ENCODE results near the gene DNAAF9.
A peak's percentile ranks its signal among the peaks of the same experiment; 100 is the strongest.

The DNAAF9 gene

DNA sequence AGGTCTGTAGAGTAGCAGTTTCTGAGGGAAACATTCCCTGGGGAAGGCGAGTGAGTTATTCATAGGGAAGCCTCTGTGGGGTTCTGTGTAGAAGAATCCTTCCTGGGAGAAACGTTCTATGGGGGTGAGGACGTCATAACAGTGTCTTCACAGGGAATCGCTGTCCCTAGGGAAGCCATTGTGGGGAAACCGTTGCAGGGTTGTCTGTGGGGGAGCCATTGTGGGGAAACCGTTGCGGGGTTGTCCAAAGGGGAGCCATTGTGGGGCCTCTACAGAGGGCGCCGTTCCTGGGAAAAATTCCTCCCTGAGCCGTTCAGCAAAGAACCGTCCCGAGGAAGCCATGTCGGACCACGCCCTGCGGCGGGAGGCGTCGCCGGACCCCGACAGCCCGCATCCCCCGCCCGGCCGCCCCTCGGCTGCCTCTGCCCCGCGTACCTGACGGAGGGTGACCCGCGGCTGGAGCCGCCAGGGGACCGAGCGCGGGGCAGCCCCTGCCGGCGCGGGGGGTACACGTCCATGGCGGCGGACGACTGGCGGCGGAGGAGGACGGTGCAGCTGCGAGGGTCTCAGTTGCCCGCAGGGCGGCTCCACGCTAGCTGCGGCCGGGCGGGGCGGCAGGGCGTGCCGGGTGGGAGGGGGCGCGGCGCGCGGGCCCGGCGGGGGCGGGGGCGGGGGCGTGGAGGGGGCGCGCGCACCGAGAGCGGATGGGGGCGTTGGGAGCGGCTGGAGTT lies at the start of gene DNAAF9:
DNAAF9 (minus strand) TSS at position 630 of the 731 bp plus-strand sequence; CDS start at position 518, 112 bp downstream.
- Mint-ChIP-seq H3K9me3 (no peaks in the 10 kb centered on the region), H3K4me1 (peaks cover 41% of the 10 kb centered on the region), H3K36me3 (ENCODE audit: insufficient read depth) (peaks cover 11% of the 10 kb centered on the region), H3K27me3 (no peaks in the 10 kb centered on the region), H3K27ac (ENCODE audit: low read depth) (peak within 1 kb of the TSS; percentile 90), H3K4me3 (peak within 1 kb of the TSS; percentile 97)
- ATAC-seq (replicated peaks; ENCODE audit: extremely low read depth, poor library complexity, severe bottlenecking) (peak; percentile 42), DNase-seq (ENCODE audit: low spot score in 2 of 2) (peak in 1 of 2 donors; percentile 27)

DNA sequence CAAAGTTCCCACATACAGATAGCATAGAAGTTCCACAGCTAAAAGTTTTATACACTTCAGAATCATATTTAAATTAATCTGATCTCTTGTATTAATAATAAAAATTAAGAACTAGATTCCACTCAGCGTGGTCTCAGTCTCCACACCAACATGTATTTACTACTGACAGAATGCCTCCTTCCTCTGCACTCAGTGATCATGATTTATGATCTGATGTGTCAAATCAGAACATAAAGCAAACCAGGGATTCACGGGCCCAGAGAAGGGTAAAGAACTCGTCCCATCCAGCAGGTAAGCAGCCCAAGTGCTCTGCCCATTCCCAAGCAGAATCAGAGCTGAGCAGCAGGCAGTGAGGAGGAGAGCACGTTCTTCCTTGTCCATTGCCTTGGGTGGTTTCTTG lies 49.2 kb upstream of the DNAAF9 start:
- peaks cover 30% of the 10 kb centered on the region for H3K27me3 Mint-ChIP-seq
- ATAC-seq (replicated peaks; ENCODE audit: extremely low read depth, poor library complexity, severe bottlenecking), result no peak
- H3K4me1 Mint-ChIP-seq, result no peaks in the 10 kb centered on the region
- H3K36me3 Mint-ChIP-seq (ENCODE audit: insufficient read depth), result no peaks in the 10 kb centered on the region
- no peaks in the 10 kb centered on the region for H3K9me3 Mint-ChIP-seq
- DNase-seq (ENCODE audit: low spot score in 2 of 2), result no peak
- no peak overlapping the region for H3K4me3 Mint-ChIP-seq
- H3K27ac Mint-ChIP-seq (ENCODE audit: low read depth), result no peak overlapping the region

DNA sequence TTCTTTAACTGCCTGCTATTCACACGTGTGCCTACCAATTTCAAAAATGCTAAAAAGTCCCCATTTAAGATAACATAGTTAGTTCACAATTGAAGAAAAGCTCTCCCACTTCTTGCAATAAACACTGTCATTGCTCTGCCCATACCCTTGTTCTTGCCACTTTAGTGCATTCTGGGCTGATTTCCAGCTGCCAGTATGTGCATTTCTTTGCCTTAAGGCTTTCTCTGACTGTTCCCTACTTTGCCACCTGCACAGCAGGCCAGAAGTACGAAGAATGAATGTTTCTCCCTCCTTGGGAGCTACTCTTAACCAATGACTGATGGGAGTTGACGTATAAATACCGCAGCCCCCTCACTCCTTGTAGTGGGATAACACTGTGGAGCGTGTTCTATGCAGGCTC lies 47.4 kb upstream of the DNAAF9 start:
- Mint-ChIP-seq H3K4me1 (no peaks in the 10 kb centered on the region), H3K27me3 (peaks cover 31% of the 10 kb centered on the region), H3K4me3 (no peak overlapping the region), H3K9me3 (no peaks in the 10 kb centered on the region), H3K27ac (ENCODE audit: low read depth) (no peak overlapping the region), H3K36me3 (ENCODE audit: insufficient read depth) (no peaks in the 10 kb centered on the region)
- DNase-seq (ENCODE audit: low spot score in 2 of 2) (no peak), ATAC-seq (replicated peaks; ENCODE audit: extremely low read depth, poor library complexity, severe bottlenecking) (no peak)

DNA sequence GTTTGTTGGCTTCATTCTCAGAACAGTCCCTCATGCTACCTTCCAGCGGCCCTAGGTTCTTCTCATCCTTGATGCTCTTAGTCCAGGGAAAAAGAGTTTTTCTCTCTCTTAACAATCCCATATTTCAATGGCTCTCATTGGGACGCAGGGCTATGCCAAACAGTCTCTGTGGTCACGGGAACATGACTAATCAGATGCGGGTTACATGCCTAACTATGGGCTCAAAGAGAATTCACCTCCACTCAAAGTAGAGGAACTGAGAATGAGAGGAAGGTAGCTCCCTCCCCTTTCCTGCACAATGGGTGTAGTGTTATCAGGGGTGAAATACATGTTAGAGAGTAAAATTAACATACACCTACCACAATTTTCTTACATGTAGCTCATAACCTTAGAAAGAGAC lies 45.2 kb upstream of the DNAAF9 start:
- no peaks in the 10 kb centered on the region for H3K9me3 Mint-ChIP-seq
- peaks cover 31% of the 10 kb centered on the region for H3K27me3 Mint-ChIP-seq
- no peak overlapping the region for H3K27ac Mint-ChIP-seq (ENCODE audit: low read depth)
- no peak overlapping the region for H3K4me3 Mint-ChIP-seq
- ATAC-seq (replicated peaks; ENCODE audit: extremely low read depth, poor library complexity, severe bottlenecking), result no peak
- H3K36me3 Mint-ChIP-seq (ENCODE audit: insufficient read depth), result no peaks in the 10 kb centered on the region
- no peaks in the 10 kb centered on the region for H3K4me1 Mint-ChIP-seq
- no peak for DNase-seq (ENCODE audit: low spot score in 2 of 2)

DNA sequence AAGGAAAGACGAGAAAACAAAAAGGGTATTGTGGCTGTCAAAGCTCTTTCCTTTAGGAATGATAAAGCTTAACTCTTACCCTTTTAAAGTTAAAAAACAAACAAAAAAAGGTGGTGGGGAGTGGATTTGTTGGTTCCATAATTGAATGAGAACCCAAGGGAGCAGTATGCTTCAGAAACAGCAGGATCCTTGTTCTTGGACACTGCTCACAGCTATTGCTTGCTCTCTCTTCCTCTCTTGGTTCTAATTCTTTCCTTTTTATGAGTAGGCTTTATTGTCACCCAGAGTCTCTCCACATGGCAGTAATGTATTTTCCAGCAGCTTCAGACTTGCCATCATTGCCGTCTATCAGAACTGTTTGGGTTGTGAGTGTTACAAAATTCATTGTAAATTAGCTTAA lies 44.7 kb upstream of the DNAAF9 start:
- Mint-ChIP-seq H3K27ac (ENCODE audit: low read depth) (no peak overlapping the region), H3K4me3 (no peak overlapping the region), H3K27me3 (peaks cover 31% of the 10 kb centered on the region), H3K9me3 (no peaks in the 10 kb centered on the region), H3K4me1 (no peaks in the 10 kb centered on the region), H3K36me3 (ENCODE audit: insufficient read depth) (no peaks in the 10 kb centered on the region)
- DNase-seq (ENCODE audit: low spot score in 2 of 2), result no peak
- no peak for ATAC-seq (replicated peaks; ENCODE audit: extremely low read depth, poor library complexity, severe bottlenecking)

DNA sequence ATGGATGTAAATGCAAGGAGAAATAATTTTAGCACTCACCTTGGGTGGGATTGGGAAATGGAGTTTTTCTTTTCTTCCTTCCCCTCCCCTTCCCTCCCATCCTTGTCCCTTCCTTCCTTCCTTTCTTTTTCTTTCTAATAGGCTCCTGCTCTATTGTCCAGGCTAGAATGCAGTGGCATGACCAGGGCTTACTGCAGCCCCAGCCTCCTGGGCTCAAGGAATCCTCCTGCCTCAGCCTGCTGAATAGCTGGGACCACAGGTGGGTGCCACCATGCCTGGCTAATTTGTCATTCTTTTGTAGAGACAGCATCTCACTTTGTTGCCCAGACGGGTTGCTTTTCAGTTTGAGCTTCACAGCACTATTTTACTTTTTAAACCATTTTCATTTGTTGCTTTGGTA lies 41.9 kb upstream of the DNAAF9 start:
- Mint-ChIP-seq H3K4me3 (no peak overlapping the region), H3K36me3 (ENCODE audit: insufficient read depth) (no peaks in the 10 kb centered on the region)

DNA sequence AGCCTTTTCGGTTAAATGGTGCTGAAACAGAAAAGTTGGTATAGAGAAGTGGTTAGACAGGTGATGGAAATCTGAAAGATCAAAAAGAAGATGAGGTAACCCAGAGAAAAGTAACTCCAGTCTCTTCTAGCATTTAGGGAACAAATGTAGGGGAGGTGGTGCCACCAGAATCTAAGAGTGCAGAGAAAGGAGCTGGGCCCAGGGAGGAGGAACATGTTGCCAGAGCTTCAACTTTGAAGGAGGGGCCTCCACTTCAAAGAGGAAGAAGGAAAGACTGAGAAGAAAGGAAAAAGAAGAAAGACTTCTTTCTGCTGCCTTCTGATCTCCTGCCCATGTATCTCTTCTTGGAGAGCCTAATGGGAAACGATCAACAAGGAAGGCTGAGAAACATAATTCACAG lies 39.9 kb upstream of the DNAAF9 start:
- DNase-seq (ENCODE audit: low spot score in 2 of 2) (no peak), ATAC-seq (replicated peaks; ENCODE audit: extremely low read depth, poor library complexity, severe bottlenecking) (no peak)
- Mint-ChIP-seq H3K4me1 (no peaks in the 10 kb centered on the region), H3K27ac (ENCODE audit: low read depth) (no peak overlapping the region), H3K27me3 (peaks cover 7% of the 10 kb centered on the region), H3K36me3 (ENCODE audit: insufficient read depth) (no peaks in the 10 kb centered on the region), H3K9me3 (no peaks in the 10 kb centered on the region), H3K4me3 (no peak overlapping the region)

More for the DNA sequence above, 41.9 kb upstream of the DNAAF9 start:
- Mint-ChIP-seq H3K9me3 (no peaks in the 10 kb centered on the region), H3K4me1 (no peaks in the 10 kb centered on the region), H3K27me3 (peaks cover 21% of the 10 kb centered on the region), H3K27ac (ENCODE audit: low read depth) (no peak overlapping the region)
- DNase-seq (ENCODE audit: low spot score in 2 of 2) (no peak), ATAC-seq (replicated peaks; ENCODE audit: extremely low read depth, poor library complexity, severe bottlenecking) (no peak)

DNA sequence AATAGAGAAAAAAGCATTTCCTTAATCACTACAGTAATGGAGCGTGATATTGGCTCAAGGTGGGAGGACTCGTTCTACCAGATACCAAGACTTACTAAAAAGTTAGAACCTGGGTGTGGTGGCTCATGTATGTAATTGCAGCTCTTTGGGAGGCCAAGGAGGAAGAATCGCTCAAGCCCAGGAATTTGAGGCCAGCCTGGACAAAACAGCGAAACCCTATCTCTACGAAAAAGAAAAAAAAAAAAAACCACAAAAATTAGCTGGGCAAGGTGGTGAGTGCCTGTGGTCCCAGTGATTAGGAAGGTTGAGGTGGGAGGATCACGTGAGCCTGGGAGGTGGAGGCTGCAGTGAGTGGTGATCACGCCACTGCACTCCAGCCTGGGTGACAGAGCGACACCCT lies 39.3 kb upstream of the DNAAF9 start:
- H3K9me3 Mint-ChIP-seq, result no peaks in the 10 kb centered on the region
- H3K27me3 Mint-ChIP-seq, result peaks cover 7% of the 10 kb centered on the region
- H3K36me3 Mint-ChIP-seq (ENCODE audit: insufficient read depth), result no peaks in the 10 kb centered on the region
- no peaks in the 10 kb centered on the region for H3K4me1 Mint-ChIP-seq
- H3K27ac Mint-ChIP-seq (ENCODE audit: low read depth), result no peak overlapping the region
- no peak for ATAC-seq (replicated peaks; ENCODE audit: extremely low read depth, poor library complexity, severe bottlenecking)
- no peak for DNase-seq (ENCODE audit: low spot score in 2 of 2)
- no peak overlapping the region for H3K4me3 Mint-ChIP-seq

DNA sequence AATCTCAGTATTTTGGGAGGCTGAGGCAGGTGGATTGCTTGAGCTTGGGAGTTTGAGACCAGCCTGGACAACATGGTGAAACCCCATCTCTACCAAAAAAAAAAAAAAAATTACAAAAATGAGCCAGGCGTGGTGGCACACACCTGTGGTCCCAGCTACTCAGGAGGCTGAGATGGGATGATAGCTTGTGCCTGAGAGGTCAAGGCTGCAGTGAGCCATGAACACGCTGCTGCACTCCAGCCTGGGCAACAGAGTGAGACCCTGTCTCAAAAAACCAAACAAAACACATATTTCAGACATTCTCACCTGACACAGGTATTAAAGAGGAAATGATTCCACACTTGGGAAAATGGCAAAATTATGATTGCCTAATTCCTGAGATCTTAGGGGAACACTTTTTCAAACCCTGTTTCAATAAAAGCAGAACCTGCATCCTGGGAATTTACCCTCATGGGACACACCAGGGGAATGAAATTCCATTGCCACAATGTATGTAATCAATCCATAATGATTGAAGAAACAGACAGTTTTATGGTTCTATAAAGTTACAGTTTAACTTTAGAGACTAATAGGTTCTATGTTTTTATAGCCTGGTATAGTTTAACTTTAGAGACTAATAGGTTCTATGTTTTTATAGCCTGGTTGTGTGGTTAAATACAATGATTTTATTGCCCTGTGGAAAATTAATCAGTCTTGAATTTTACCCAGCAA lies 29.6 kb upstream of the DNAAF9 start:
- no peak for ATAC-seq (replicated peaks; ENCODE audit: extremely low read depth, poor library complexity, severe bottlenecking)
- H3K36me3 Mint-ChIP-seq (ENCODE audit: insufficient read depth), result no peaks in the 10 kb centered on the region

DNA sequence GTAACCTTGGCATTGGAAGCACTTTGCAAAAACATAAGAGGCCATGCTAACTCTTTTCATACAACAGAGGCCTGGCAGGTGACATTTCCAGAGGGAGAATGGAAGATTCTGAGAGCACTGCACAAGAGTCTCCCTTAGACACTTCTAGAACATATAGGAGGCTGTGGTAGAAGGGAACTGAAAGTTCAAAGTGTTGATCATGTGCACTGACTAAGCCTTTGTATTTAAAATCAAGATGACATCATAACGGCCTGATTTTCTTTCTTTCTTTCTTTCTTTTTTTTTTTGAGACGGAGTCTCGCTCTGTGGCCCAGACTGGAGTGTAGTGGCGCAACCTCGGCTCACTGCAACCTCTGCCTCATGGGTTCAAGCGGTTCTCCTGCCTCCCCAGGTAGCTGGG lies 26.8 kb upstream of the DNAAF9 start:
- H3K27ac Mint-ChIP-seq (ENCODE audit: low read depth), result no peak overlapping the region
- no peak overlapping the region for H3K4me3 Mint-ChIP-seq
- no peaks in the 10 kb centered on the region for H3K36me3 Mint-ChIP-seq (ENCODE audit: insufficient read depth)
- no peaks in the 10 kb centered on the region for H3K9me3 Mint-ChIP-seq
- no peaks in the 10 kb centered on the region for H3K4me1 Mint-ChIP-seq
- DNase-seq (ENCODE audit: low spot score in 2 of 2) (no peak), ATAC-seq (replicated peaks; ENCODE audit: extremely low read depth, poor library complexity, severe bottlenecking) (no peak)
- peaks cover 9% of the 10 kb centered on the region for H3K27me3 Mint-ChIP-seq

More for the DNA sequence above, 29.6 kb upstream of the DNAAF9 start:
- Mint-ChIP-seq H3K9me3 (no peaks in the 10 kb centered on the region), H3K4me3 (no peak overlapping the region), H3K4me1 (no peaks in the 10 kb centered on the region), H3K27me3 (peaks cover 9% of the 10 kb centered on the region), H3K27ac (ENCODE audit: low read depth) (no peak overlapping the region)
- no peak for DNase-seq (ENCODE audit: low spot score in 2 of 2)

DNA sequence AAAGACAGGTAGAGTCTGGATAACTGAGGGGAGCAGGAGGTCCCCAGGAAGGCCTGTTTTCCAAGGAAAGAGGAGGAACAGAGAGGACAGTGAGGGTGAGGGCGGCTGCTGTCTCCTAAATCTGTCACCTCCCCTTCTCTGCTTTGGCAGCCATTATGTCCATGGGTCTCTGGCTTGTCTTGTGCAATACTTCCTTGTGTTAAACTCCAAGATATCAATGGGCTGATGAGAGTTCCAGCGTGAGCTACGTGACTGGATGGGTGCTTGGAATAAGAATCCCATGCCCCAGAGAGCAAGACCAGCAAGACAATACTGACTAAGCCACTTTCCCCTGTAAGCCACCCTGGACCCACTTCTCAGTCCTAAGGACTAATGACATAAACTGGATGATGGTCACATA lies 26.3 kb upstream of the DNAAF9 start:
- no peaks in the 10 kb centered on the region for H3K9me3 Mint-ChIP-seq
- peaks cover 9% of the 10 kb centered on the region for H3K27me3 Mint-ChIP-seq
- no peaks in the 10 kb centered on the region for H3K36me3 Mint-ChIP-seq (ENCODE audit: insufficient read depth)
- H3K27ac Mint-ChIP-seq (ENCODE audit: low read depth), result no peak overlapping the region
- no peak for DNase-seq (ENCODE audit: low spot score in 2 of 2)
- no peak for ATAC-seq (replicated peaks; ENCODE audit: extremely low read depth, poor library complexity, severe bottlenecking)
- H3K4me3 Mint-ChIP-seq, result no peak overlapping the region
- no peaks in the 10 kb centered on the region for H3K4me1 Mint-ChIP-seq

DNA sequence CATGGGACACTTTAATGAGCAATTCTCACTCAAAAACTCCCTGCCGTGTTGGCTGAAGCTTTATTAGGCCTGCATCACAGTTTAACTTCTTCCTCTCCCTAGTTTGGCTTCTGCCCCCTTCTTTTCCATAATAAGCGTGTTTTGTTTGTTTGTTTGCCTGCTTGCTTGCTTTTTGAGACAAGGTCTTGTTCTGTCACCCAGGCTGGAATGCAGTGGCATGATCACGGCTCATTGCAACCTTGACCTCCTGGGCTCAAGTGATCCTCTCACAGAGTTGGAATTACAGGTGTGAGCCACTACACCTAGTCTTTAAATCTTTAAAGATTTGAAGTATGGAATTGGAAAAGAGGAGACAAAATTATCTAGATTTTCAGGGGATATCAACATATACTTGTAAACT lies 25.4 kb upstream of the DNAAF9 start:
- no peak overlapping the region for H3K4me3 Mint-ChIP-seq
- H3K27ac Mint-ChIP-seq (ENCODE audit: low read depth), result no peak overlapping the region
- no peaks in the 10 kb centered on the region for H3K36me3 Mint-ChIP-seq (ENCODE audit: insufficient read depth)
- no peaks in the 10 kb centered on the region for H3K4me1 Mint-ChIP-seq
- no peak for ATAC-seq (replicated peaks; ENCODE audit: extremely low read depth, poor library complexity, severe bottlenecking)
- H3K9me3 Mint-ChIP-seq, result no peaks in the 10 kb centered on the region
- H3K27me3 Mint-ChIP-seq, result peaks cover 2% of the 10 kb centered on the region
- no peak for DNase-seq (ENCODE audit: low spot score in 2 of 2)

DNA sequence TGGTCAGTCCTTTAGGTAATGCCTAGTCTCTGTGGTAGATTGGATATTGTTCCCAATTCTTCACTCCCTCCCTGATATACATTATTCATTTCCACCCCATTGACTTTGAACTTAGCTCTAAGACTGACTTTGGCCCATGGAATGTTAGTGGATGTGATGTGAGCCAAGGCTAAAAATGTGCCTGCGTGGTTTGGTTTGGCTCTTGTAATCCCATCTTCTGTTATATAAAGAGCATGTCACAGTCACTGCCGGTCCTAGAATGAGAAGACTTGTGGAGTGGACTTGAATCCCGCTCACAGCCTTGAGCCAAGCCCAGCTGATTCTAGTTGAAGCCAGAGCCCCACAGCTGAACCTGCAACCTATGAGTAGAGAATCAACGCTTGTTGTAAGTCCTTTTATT lies 23.6 kb upstream of the DNAAF9 start:
- Mint-ChIP-seq H3K27ac (ENCODE audit: low read depth) (no peak overlapping the region), H3K27me3 (no peaks in the 10 kb centered on the region), H3K36me3 (ENCODE audit: insufficient read depth) (no peaks in the 10 kb centered on the region), H3K4me3 (no peak overlapping the region), H3K9me3 (no peaks in the 10 kb centered on the region), H3K4me1 (no peaks in the 10 kb centered on the region)
- ATAC-seq (replicated peaks; ENCODE audit: extremely low read depth, poor library complexity, severe bottlenecking) (no peak), DNase-seq (ENCODE audit: low spot score in 2 of 2) (no peak)

Measured in central memory CD8-positive, alpha-beta T cell (primary cell).